ENCODE results near the gene ADGRG1. TPM values are rescaled to one million over a fixed set of nuclear protein-coding genes. Genes with fewer than 3 reads are reported as not detected.

The ADGRG1 gene
- total and polyA plus RNA-seq, 8 donors, result 36.4 to 102 (median 79.1) TPM

DNA sequence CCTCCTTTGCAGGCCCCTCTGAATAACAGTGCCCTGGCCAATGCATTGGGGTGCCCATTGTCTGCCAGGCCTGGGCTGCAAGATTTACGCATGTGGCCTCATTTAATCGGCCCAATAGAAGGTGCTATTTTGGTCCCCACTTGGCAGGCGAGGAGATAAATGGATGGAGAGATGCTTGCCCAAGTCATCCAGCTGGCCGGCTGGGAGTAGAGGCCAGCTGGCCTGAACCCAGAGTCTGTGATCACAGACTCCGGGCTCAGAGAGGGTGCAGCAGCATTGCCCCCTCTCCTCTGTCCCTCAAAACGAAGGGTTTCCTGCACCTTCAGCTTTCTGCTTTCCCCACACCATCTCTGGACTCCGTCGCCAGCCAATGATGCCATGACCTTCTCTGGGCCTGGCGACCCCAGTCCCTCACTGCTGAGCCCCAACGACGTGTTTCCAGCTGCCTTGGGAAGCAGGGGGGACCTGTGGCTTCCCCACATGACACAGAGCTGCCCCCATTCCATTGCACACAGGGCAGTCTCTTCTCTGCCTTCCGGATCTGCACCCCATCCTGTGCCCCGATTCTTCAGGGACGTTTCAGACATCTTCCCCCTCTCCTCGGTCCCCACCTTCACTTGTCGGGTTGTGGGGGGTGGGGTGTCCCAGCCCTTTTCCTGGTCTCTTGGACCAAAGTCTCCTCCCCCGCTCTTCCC is 3.5 kb upstream of the ADGRG1 start:
- intact Hi-C loops (cut with DNase I), result no loop called here
- H3K36me3 ChIP-seq, result no peaks in the 10 kb centered on the region
- no peaks in the 10 kb centered on the region for H3K27me3 ChIP-seq
- 66 to 72% methylated on average over 17 of the region's 17 CpGs for WGBS, 2 donors
- peak in 2 of 6 donors; percentile 24 to 43 for DNase-seq
- no peak overlapping the region for H3K4me3 ChIP-seq
- peaks cover 16 to 34% (median 24%) of the 10 kb centered on the region in 3 donors for H3K4me1 ChIP-seq
- H3K9me3 ChIP-seq, result no peaks in the 10 kb centered on the region
- TF ChIP-seq CTCF (IDR thresholded peaks at IDR 0.05), result no peak
- ATAC-seq, result no peak
- H3K27ac ChIP-seq, result no peak overlapping the region
- FAIRE-seq, result no peak

- peak in 2 of 6 donors; percentile 31 to 42 for DNase-seq
- H3K9me3 ChIP-seq, result no peaks in the 10 kb centered on the region
- H3K4me1 ChIP-seq, result peaks cover 14 to 36% (median 24%) of the 10 kb centered on the region in 3 donors
- TF ChIP-seq CTCF (IDR thresholded peaks at IDR 0.05), result no peak
- no peak for FAIRE-seq
- WGBS, 2 donors, result 81 to 82% methylated on average over 10 of the region's 10 CpGs
- no peaks in the 10 kb centered on the region for H3K27me3 ChIP-seq
- intact Hi-C loops (cut with DNase I), result no loop called here
- no peak overlapping the region for H3K27ac ChIP-seq
- ATAC-seq, result no peak
- no peaks in the 10 kb centered on the region for H3K36me3 ChIP-seq
- H3K4me3 ChIP-seq, result no peak overlapping the region
These were observed 1.8 kb upstream of the ADGRG1 start for GRCh38 chr16:57626420-57627170.

- peak in 2 of 6 donors; percentile 17 to 31 for DNase-seq
- H3K36me3 ChIP-seq, result no peaks in the 10 kb centered on the region
- no peaks in the 10 kb centered on the region for H3K9me3 ChIP-seq
- no peak for TF ChIP-seq CTCF (IDR thresholded peaks at IDR 0.05)
- intact Hi-C loops (cut with DNase I), result no loop called here
- 82 to 83% methylated on average over 15 of the region's 15 CpGs for WGBS, 2 donors
- H3K4me3 ChIP-seq, result no peak overlapping the region
- peak in 1 of 4 donors; percentile 4 for ATAC-seq
- peaks cover 7 to 33% (median 24%) of the 10 kb centered on the region in 3 donors for H3K4me1 ChIP-seq
- H3K27ac ChIP-seq, result peak overlapping the region in 2 of 4 donors; percentile 3 to 47
- no peaks in the 10 kb centered on the region for H3K27me3 ChIP-seq
- no peak for FAIRE-seq
These were observed 1.1 kb upstream of the ADGRG1 start for GRCh38 chr16:57627184-57627871.

- Histone ChIP-seq H3K36me3 (no peaks in the 10 kb centered on the region), H3K9me3 (no peaks in the 10 kb centered on the region), H3K27ac (peak overlapping the region in 1 of 4 donors; percentile 23), H3K4me1 (peaks cover 0 to 25% (median 11%) of the 10 kb centered on the region in 3 donors), H3K27me3 (no peaks in the 10 kb centered on the region), H3K4me3 (peak overlapping the region in 1 of 4 donors; percentile 23)
- intact Hi-C loops (cut with DNase I), result no loop called here
- DNase-seq (peak in 1 of 6 donors; percentile 45), ATAC-seq (no peak), FAIRE-seq (no peak)
- TF ChIP-seq CTCF (IDR thresholded peaks at IDR 0.05), result no peak
- WGBS, 2 donors, result 85 to 88% methylated on average over 6 to 7 of the region's 7 CpGs
These were observed 408 bp downstream of the ADGRG1 start for GRCh38 chr16:57628783-57629293.
